ENCODE measurements around the gene PTPRC.

Gene PTPRC

GRCh38 chr1:198763298-198763714 lies 124.5 kb downstream of the PTPRC start:
- no peak overlapping the region for H3K18ac ChIP-seq (ENCODE audit: low read depth in 1 of 2, low read length in 2 of 2)

GRCh38 chr1:198764748-198765147 lies 125.9 kb downstream of the PTPRC start:
- no peaks in the 10 kb centered on the region for H3K27me3 ChIP-seq (ENCODE audit: control insufficient read depth in 1 of 2, insufficient read depth in 1 of 2, low read length in 2 of 2)
- H2BK15ac ChIP-seq (ENCODE audit: low read depth, poor library complexity, severe bottlenecking): no peak overlapping the region
- WGBS: 88% methylated on average over 1 of the region's 2 CpGs
- no peak overlapping the region for H3K4ac ChIP-seq (ENCODE audit: low read depth in 1 of 2, low read length in 2 of 2)
- no peak overlapping the region for H4K91ac ChIP-seq (ENCODE audit: low read length)
- DNase-seq: no peak
- H3K4me1 ChIP-seq (ENCODE audit: control insufficient read depth, insufficient read depth, low read depth, low read length): no peaks in the 10 kb centered on the region
- H3K9me3 ChIP-seq (ENCODE audit: control insufficient read depth, low read length): no peaks in the 10 kb centered on the region
- H4K8ac ChIP-seq (ENCODE audit: low read length): no peak overlapping the region
- H2AFZ ChIP-seq (ENCODE audit: low read depth, low read length): no peak overlapping the region
- H2BK120ac ChIP-seq (ENCODE audit: low read depth, low read length): no peak overlapping the region
- no peak overlapping the region for H2AK5ac ChIP-seq (ENCODE audit: low read length, severe bottlenecking)
- H3K79me1 ChIP-seq (replicated peaks; ENCODE audit: low read length, poor library complexity, severe bottlenecking): no peaks in the 10 kb centered on the region
- no peak overlapping the region for H3K14ac ChIP-seq (ENCODE audit: low read length in 2 of 2)
- no peak overlapping the region for H2BK5ac ChIP-seq (ENCODE audit: low read depth, low read length, poor library complexity, severe bottlenecking)
- no peaks in the 10 kb centered on the region for H3K36me3 ChIP-seq (ENCODE audit: control insufficient read depth in 1 of 2, insufficient read depth in 2 of 2, low read depth in 1 of 2, low read length in 2 of 2)
- no peak overlapping the region for H3K4me2 ChIP-seq (ENCODE audit: low read length, poor library complexity, severe bottlenecking)
- H3K4me3 ChIP-seq (ENCODE audit: insufficient read depth in 1 of 2, low read depth in 1 of 2, low read length in 2 of 2): no peak overlapping the region
- no peak overlapping the region for H2BK12ac ChIP-seq (ENCODE audit: low read length in 2 of 2)
- H3K23ac ChIP-seq (ENCODE audit: low read length in 2 of 2): no peak overlapping the region
- H3K27ac ChIP-seq (ENCODE audit: low read length, poor library complexity, severe bottlenecking): no peak overlapping the region
- no peak overlapping the region for H3K18ac ChIP-seq (ENCODE audit: low read depth in 1 of 2, low read length in 2 of 2)
- no peak overlapping the region for H3K9ac ChIP-seq (ENCODE audit: low read length)

More at GRCh38 chr1:198763298-198763714, 124.5 kb downstream of the PTPRC start:
- WGBS: 50% methylated on average over 1 of the region's 1 CpG
- Histone ChIP-seq H3K79me1 (replicated peaks; ENCODE audit: low read length, poor library complexity, severe bottlenecking) (no peaks in the 10 kb centered on the region), H3K27ac (ENCODE audit: low read length, poor library complexity, severe bottlenecking) (no peak overlapping the region), H2BK120ac (ENCODE audit: low read depth, low read length) (no peak overlapping the region), H4K91ac (ENCODE audit: low read length) (no peak overlapping the region), H3K36me3 (ENCODE audit: control insufficient read depth in 1 of 2, insufficient read depth in 2 of 2, low read depth in 1 of 2, low read length in 2 of 2) (no peaks in the 10 kb centered on the region), H3K9me3 (ENCODE audit: control insufficient read depth, low read length) (no peaks in the 10 kb centered on the region), H3K4me3 (ENCODE audit: insufficient read depth in 1 of 2, low read depth in 1 of 2, low read length in 2 of 2) (no peak overlapping the region), H2AFZ (ENCODE audit: low read depth, low read length) (no peak overlapping the region), H3K27me3 (ENCODE audit: control insufficient read depth in 1 of 2, insufficient read depth in 1 of 2, low read length in 2 of 2) (no peaks in the 10 kb centered on the region), H2AK5ac (ENCODE audit: low read length, severe bottlenecking) (no peak overlapping the region), H3K4ac (ENCODE audit: low read depth in 1 of 2, low read length in 2 of 2) (no peak overlapping the region), H3K4me2 (ENCODE audit: low read length, poor library complexity, severe bottlenecking) (no peak overlapping the region), H4K8ac (ENCODE audit: low read length) (no peak overlapping the region), H2BK12ac (ENCODE audit: low read length in 2 of 2) (no peak overlapping the region), H3K4me1 (ENCODE audit: control insufficient read depth, insufficient read depth, low read depth, low read length) (no peaks in the 10 kb centered on the region), H3K23ac (ENCODE audit: low read length in 2 of 2) (no peak overlapping the region), H3K14ac (ENCODE audit: low read length in 2 of 2) (no peak overlapping the region), H2BK5ac (ENCODE audit: low read depth, low read length, poor library complexity, severe bottlenecking) (no peak overlapping the region), H3K9ac (ENCODE audit: low read length) (no peak overlapping the region), H2BK15ac (ENCODE audit: low read depth, poor library complexity, severe bottlenecking) (no peak overlapping the region)
- DNase-seq: peak; percentile 21

GRCh38 chr1:198765416-198765815 lies 126.6 kb downstream of the PTPRC start:
- H3K9me3 ChIP-seq (ENCODE audit: control insufficient read depth, low read length): no peaks in the 10 kb centered on the region
- no peak overlapping the region for H4K8ac ChIP-seq (ENCODE audit: low read length)
- no peak overlapping the region for H4K91ac ChIP-seq (ENCODE audit: low read length)
- H2BK120ac ChIP-seq (ENCODE audit: low read depth, low read length): no peak overlapping the region
- H3K4me1 ChIP-seq (ENCODE audit: control insufficient read depth, insufficient read depth, low read depth, low read length): no peaks in the 10 kb centered on the region
- H2BK12ac ChIP-seq (ENCODE audit: low read length in 2 of 2): no peak overlapping the region
- H2BK15ac ChIP-seq (ENCODE audit: low read depth, poor library complexity, severe bottlenecking): no peak overlapping the region
- H3K14ac ChIP-seq (ENCODE audit: low read length in 2 of 2): no peak overlapping the region
- H3K4ac ChIP-seq (ENCODE audit: low read depth in 1 of 2, low read length in 2 of 2): no peak overlapping the region
- no peak overlapping the region for H3K23ac ChIP-seq (ENCODE audit: low read length in 2 of 2)
- H3K9ac ChIP-seq (ENCODE audit: low read length): no peak overlapping the region
- H3K4me2 ChIP-seq (ENCODE audit: low read length, poor library complexity, severe bottlenecking): no peak overlapping the region
- H3K27me3 ChIP-seq (ENCODE audit: control insufficient read depth in 1 of 2, insufficient read depth in 1 of 2, low read length in 2 of 2): no peaks in the 10 kb centered on the region
- no peak overlapping the region for H2AFZ ChIP-seq (ENCODE audit: low read depth, low read length)
- H2AK5ac ChIP-seq (ENCODE audit: low read length, severe bottlenecking): no peak overlapping the region
- no peak overlapping the region for H3K4me3 ChIP-seq (ENCODE audit: insufficient read depth in 1 of 2, low read depth in 1 of 2, low read length in 2 of 2)
- H2BK5ac ChIP-seq (ENCODE audit: low read depth, low read length, poor library complexity, severe bottlenecking): no peak overlapping the region
- no peaks in the 10 kb centered on the region for H3K36me3 ChIP-seq (ENCODE audit: control insufficient read depth in 1 of 2, insufficient read depth in 2 of 2, low read depth in 1 of 2, low read length in 2 of 2)
- no peaks in the 10 kb centered on the region for H3K79me1 ChIP-seq (replicated peaks; ENCODE audit: low read length, poor library complexity, severe bottlenecking)
- DNase-seq: no peak
- H3K27ac ChIP-seq (ENCODE audit: low read length, poor library complexity, severe bottlenecking): no peak overlapping the region
- no peak overlapping the region for H3K18ac ChIP-seq (ENCODE audit: low read depth in 1 of 2, low read length in 2 of 2)

- 93% methylated on average over 3 of the region's 3 CpGs for whole genome bisulfite sequencing
Observed at GRCh38 chr1:198771563-198772153, 132.8 kb downstream of the PTPRC start.

More at GRCh38 chr1:198771563-198772153, 132.8 kb downstream of the PTPRC start:
- peaks cover 0 to 13% of the 10 kb centered on the region in 2 experiments for H3K27me3 ChIP-seq (ENCODE audit: control insufficient read depth in 1 of 2, insufficient read depth in 1 of 2, low read length in 2 of 2)
- no peak overlapping the region for H4K91ac ChIP-seq (ENCODE audit: low read length)
- no peaks in the 10 kb centered on the region for H3K9me3 ChIP-seq (ENCODE audit: control insufficient read depth, low read length)
- H3K4me3 ChIP-seq (ENCODE audit: insufficient read depth in 1 of 2, low read depth in 1 of 2, low read length in 2 of 2): no peak overlapping the region
- no peak overlapping the region for H2BK15ac ChIP-seq (ENCODE audit: low read depth, poor library complexity, severe bottlenecking)
- no peak overlapping the region for H2AK5ac ChIP-seq (ENCODE audit: low read length, severe bottlenecking)
- H3K4me2 ChIP-seq (ENCODE audit: low read length, poor library complexity, severe bottlenecking): no peak overlapping the region
- no peak overlapping the region for H2BK12ac ChIP-seq (ENCODE audit: low read length in 2 of 2)
- no peaks in the 10 kb centered on the region for H3K36me3 ChIP-seq (ENCODE audit: control insufficient read depth in 1 of 2, insufficient read depth in 2 of 2, low read depth in 1 of 2, low read length in 2 of 2)
- DNase-seq: peak; percentile 69
- no peak overlapping the region for H3K27ac ChIP-seq (ENCODE audit: low read length, poor library complexity, severe bottlenecking)
- H2BK120ac ChIP-seq (ENCODE audit: low read depth, low read length): no peak overlapping the region
- no peak overlapping the region for H3K18ac ChIP-seq (ENCODE audit: low read depth in 1 of 2, low read length in 2 of 2)
- no peak overlapping the region for H3K9ac ChIP-seq (ENCODE audit: low read length)
- no peak overlapping the region for H4K8ac ChIP-seq (ENCODE audit: low read length)
- H3K4me1 ChIP-seq (ENCODE audit: control insufficient read depth, insufficient read depth, low read depth, low read length): peaks cover 1% of the 10 kb centered on the region
- H3K79me1 ChIP-seq (replicated peaks; ENCODE audit: low read length, poor library complexity, severe bottlenecking): no peaks in the 10 kb centered on the region
- H2AFZ ChIP-seq (ENCODE audit: low read depth, low read length): no peak overlapping the region
- H3K14ac ChIP-seq (ENCODE audit: low read length in 2 of 2): no peak overlapping the region
- H3K23ac ChIP-seq (ENCODE audit: low read length in 2 of 2): no peak overlapping the region
- no peak overlapping the region for H3K4ac ChIP-seq (ENCODE audit: low read depth in 1 of 2, low read length in 2 of 2)
- H2BK5ac ChIP-seq (ENCODE audit: low read depth, low read length, poor library complexity, severe bottlenecking): no peak overlapping the region

All from mesenchymal stem cell (in vitro differentiated cells and primary cell).